Right lobe of liver (tissue), 6 donors: Measurements from ENCODE around the gene HS6ST2. TPM values are rescaled to one million over a fixed set of nuclear protein-coding genes. Genes with fewer than 3 reads are reported as not detected.

Experiments used
- ATAC-seq, 4 donors: fragments of 200-7000 bp; cut with Tn5 transposase; one replicate each; pipeline ENCODE4 v1.9.1; 2020; ENCODE audit warnings: mild to moderate bottlenecking in 4 of 4, moderate library complexity in 4 of 4
- DNase-seq, 3 donors: peaks; one replicate each; pipeline ENCODE4 v3.0.0-alpha.2; 2020
- H3K27ac ChIP-seq, 3 donors: fragments of 200-600 bp; one replicate each; pipeline ENCODE4 v1.8.0; 2022
- H3K27me3 ChIP-seq, 2 donors: fragments of 200-600 bp; one replicate each; pipeline ENCODE4 v1.8.0; 2022
- H3K36me3 ChIP-seq, 4 donors: fragments of 200-600 bp; sonication (generic) in 1 of 4; one replicate each; pipeline versions ENCODE4 v1.5.1 to v1.8.0; 2017 to 2022; ENCODE audit warnings: control low read depth in 1 of 4
- H3K4me1 ChIP-seq, 4 donors: fragments of 200-600 bp; sonication (generic) in 1 of 4; one replicate each; pipeline versions ENCODE4 v1.5.1 to v1.8.0; 2017 to 2022; ENCODE audit warnings: control low read depth in 1 of 4
- H3K4me3 ChIP-seq, 3 donors: fragments of 200-600 bp; one replicate each; pipeline ENCODE4 v1.8.0; 2022
- H3K9me3 ChIP-seq, 4 donors: fragments of 200-600 bp; sonication (generic) in 1 of 4; one replicate each; pipeline versions ENCODE4 v1.5.1 to v1.8.0; 2017 to 2022; ENCODE audit warnings: control low read depth in 1 of 4
- POLR2A ChIP-seq: fragments of 450-650 bp; IDR thresholded peaks from one replicate; pipeline ENCODE4 v1.6.1; 2017; ENCODE audit warnings: antibody characterized with exemption, mild to moderate bottlenecking
- WGBS: methylation state at CpG from one replicate; pipeline ENCODE4 v1.1.6; 2018; ENCODE audit warnings: low coverage, low lambda C conversion rate; ENCODE audit not compliant: insufficient coverage; ENCODE audit errors: missing lambda C conversion rate; 5-methylcytosine and 5-hydroxymethylcytosine counted together
- intact Hi-C, 2 donors: fragments of 100-400 bp; cut with DNase I; formaldehyde crosslinking; loops; one replicate each; pipeline versions ENCODE4 v1.11.2 to v1.14.1; 2022
- total RNA-seq, 6 experiments: library from RNA; depleted of rRNA in 2 of 6; stranded (reverse); fragments of >200 nt in 2 of 6; fragmentation: NEBNext Ultra II Directional in 3 of 6; extraction: Animal tissue kit (Norgen Biotek cat#: 25700) in 3 of 6; gene quantifications; one replicate each; pipeline versions ENCODE4 v1.1.0 to v1.2.4, GENCODE V29; 2016 to 2023
- TF ChIP-seq, protein P1 (sequence below), 4 donors: fragments of 200-600 bp in 3 of 4; fragments of 450-650 bp in 1 of 4; IDR thresholded peaks; one replicate each; pipeline versions ENCODE4 v1.5.1 to v1.8.0; 2016 to 2022; ENCODE audit warnings: antibody characterized with exemption in 4 of 4, mild to moderate bottlenecking in 2 of 4
- donor health status: DM: no; HTN: yes; CAD: no.
- donor health status: DM: no; HTN: no; CAD: no.
- donor health status: DM: no; HTN: no; CAD: no.
- donor health status: DM: no; HTN: yes; CAD: no.
- donor health status: DM: no; HTN: yes; CAD: no.

Gene HS6ST2
- total RNA-seq, 6 experiments from 2014 or later: 0.09 TPM; not detected in 5

DNA sequence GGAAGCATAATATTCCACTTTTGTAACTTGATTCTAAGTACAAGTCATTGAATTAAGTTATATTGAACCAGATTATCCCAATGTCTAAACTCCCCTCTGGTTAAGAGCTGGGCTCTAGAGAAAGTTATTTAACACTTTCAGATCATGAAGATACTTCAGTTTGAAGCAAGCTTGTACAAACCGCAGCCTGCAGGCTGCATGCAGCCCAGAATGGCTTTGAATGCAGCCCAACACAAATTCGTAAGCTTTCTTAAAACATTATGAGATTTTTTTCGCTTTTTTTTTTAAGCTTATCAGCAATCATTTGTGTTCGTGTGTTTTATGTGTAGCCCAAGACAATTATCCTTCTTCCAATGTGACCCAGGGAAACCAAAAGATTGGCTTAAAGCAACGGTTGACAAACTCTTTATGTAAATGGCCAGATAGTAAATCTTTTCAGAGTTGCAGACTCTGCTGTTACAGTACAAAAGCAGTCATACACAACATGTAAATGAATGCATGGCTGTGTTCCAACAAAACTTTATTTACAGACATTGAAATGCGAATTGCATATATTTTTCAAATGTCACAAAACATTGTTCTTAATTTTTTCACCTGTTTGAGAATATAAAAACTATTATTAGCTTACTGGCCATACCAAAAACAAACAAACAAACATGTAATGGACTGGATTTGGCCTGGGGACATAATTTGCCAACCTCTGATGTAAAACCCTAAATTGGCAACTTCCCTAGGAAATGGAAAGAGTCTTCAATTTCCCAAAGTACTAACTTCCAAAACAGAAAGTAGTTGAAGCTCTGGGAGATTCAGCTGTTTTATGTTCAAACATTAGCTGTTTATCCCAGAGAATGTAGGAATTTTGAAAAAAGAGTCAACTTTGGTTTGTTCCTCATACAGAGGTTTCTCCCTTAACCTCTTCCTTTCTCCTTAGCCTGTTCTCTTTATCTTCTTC lies 268.5 kb downstream of the HS6ST2 start:
- ATAC-seq (no peak), DNase-seq (no peak)
- H3K36me3 ChIP-seq: no peaks in the 10 kb centered on the region
- intact Hi-C loops: no loop called here
- TF ChIP-seq, protein P1, sequence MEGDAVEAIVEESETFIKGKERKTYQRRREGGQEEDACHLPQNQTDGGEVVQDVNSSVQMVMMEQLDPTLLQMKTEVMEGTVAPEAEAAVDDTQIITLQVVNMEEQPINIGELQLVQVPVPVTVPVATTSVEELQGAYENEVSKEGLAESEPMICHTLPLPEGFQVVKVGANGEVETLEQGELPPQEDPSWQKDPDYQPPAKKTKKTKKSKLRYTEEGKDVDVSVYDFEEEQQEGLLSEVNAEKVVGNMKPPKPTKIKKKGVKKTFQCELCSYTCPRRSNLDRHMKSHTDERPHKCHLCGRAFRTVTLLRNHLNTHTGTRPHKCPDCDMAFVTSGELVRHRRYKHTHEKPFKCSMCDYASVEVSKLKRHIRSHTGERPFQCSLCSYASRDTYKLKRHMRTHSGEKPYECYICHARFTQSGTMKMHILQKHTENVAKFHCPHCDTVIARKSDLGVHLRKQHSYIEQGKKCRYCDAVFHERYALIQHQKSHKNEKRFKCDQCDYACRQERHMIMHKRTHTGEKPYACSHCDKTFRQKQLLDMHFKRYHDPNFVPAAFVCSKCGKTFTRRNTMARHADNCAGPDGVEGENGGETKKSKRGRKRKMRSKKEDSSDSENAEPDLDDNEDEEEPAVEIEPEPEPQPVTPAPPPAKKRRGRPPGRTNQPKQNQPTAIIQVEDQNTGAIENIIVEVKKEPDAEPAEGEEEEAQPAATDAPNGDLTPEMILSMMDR (IDR thresholded peaks at IDR 0.05): no peak
- no peak for TF ChIP-seq POLR2A
- H3K4me3 ChIP-seq: no peak overlapping the region
- WGBS: 29% methylated on average over 6 of the region's 6 CpGs
- H3K27ac ChIP-seq: no peak overlapping the region
- no peaks in the 10 kb centered on the region for H3K9me3 ChIP-seq
- no peaks in the 10 kb centered on the region for H3K4me1 ChIP-seq
- H3K27me3 ChIP-seq: no peaks in the 10 kb centered on the region

DNA sequence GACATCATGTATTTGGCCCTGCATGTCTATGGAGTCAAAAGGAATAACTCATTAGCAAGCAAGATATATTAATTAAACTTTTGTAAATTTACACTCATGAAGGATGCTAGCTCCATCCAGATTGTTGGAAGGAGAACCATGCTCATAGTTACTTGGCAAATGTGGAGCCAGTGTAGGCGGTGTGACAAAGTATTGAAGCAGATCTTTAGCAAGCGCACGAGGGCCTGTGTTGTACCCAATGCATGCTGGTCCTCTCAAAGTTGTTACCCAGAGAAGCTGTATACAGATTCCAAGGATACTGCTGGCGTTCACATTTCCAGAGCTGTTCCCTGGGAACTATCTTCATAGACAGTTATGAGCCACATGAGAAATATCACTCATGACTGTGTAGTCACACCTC lies 273.2 kb downstream of the HS6ST2 start:
- 80% methylated on average over 1 of the region's 4 CpGs for WGBS
- no peak for ATAC-seq

DNA sequence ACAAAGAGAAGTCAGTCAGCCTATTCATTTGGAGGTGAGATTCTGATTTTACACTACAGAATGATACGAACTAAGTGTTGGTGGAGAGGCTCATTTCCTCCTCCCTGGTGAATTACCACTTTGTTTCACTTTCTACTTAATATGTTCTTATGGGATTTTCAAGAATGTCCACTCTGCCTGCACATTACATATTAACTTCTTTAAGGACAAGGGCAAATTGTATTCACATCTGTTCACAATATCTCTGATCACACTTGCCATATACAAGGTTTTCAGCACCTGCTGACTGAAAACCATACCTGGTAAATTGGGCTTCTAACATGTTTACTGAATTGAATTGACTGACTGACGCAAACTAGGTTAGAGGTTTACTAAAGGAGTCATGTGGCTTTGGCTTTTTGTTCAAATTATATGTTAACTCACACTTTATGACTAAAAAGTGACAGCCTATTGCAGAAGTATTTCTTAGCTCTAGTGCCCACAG lies 281.2 kb downstream of the HS6ST2 start:
- no peaks in the 10 kb centered on the region for H3K4me1 ChIP-seq
- ATAC-seq: no peak
- H3K27me3 ChIP-seq: peaks cover 0 to 3% of the 10 kb centered on the region in 2 donors
- no peak for DNase-seq
- no peaks in the 10 kb centered on the region for H3K9me3 ChIP-seq
- intact Hi-C loops: no loop called here
- H3K27ac ChIP-seq: no peak overlapping the region
- 47% methylated on average over 2 of the region's 2 CpGs for WGBS
- H3K4me3 ChIP-seq: no peak overlapping the region
- H3K36me3 ChIP-seq: no peaks in the 10 kb centered on the region
- TF ChIP-seq, protein P1 (IDR thresholded peaks at IDR 0.05): no peak
- no peak for TF ChIP-seq POLR2A

More for the DNA sequence above, 273.2 kb downstream of the HS6ST2 start:
- Histone ChIP-seq H3K4me1 (no peaks in the 10 kb centered on the region), H3K27me3 (no peaks in the 10 kb centered on the region), H3K27ac (no peak overlapping the region), H3K36me3 (no peaks in the 10 kb centered on the region), H3K9me3 (no peaks in the 10 kb centered on the region), H3K4me3 (no peak overlapping the region)
- DNase-seq: no peak
- intact Hi-C loops: no loop called here
- TF ChIP-seq, protein P1 (IDR thresholded peaks at IDR 0.05): no peak
- no peak for TF ChIP-seq POLR2A

DNA sequence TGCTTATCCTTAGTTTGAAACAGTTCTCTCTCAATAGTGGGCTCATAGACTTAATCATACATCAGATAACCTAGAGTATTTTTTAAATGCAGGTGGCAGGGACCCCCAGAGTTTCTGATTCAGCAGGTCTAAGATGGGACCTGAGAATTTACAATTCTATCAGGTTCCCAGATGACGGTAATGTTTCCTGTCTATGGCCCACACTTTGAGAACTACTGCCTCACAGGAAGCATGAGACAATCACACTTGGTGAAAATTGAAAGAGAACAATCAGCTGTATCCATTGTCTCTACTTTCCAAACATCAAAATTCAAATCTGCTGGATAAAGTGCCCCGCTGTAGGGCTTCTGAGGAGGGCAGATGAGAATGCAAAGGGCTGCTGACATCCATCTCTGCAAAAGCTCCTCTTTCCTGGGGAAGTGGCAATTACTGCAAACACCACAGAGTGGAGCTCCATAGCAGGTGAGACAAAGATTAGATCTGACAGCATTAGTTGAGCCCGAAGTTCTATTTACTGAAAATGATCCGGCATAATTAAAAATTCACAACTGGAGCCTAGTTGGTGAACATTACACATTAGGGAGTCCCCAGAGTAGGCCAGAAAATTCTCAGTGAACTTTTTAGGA lies 281.8 kb downstream of the HS6ST2 start:
- TF ChIP-seq POLR2A: no peak
- TF ChIP-seq, protein P1 (IDR thresholded peaks at IDR 0.05): no peak
- DNase-seq: no peak

More for the DNA sequence above, 281.8 kb downstream of the HS6ST2 start:
- no peaks in the 10 kb centered on the region for H3K9me3 ChIP-seq
- H3K4me1 ChIP-seq: no peaks in the 10 kb centered on the region
- no peaks in the 10 kb centered on the region for H3K36me3 ChIP-seq
- H3K27me3 ChIP-seq: peaks cover 0 to 3% of the 10 kb centered on the region in 2 donors
- no peak for ATAC-seq
- no peak overlapping the region for H3K27ac ChIP-seq
- H3K4me3 ChIP-seq: no peak overlapping the region
- WGBS: 38% methylated on average over 4 of the region's 4 CpGs
- intact Hi-C loops: no loop called here
